Gastroesophageal sphincter (tissue), 4 donors: ENCODE data around the gene ECT2L. TPM values are rescaled to one million over a fixed set of nuclear protein-coding genes. Genes with fewer than 3 reads are reported as not detected.

ENCODE experiments used
- ATAC-seq: fragments of 150-250 bp; one replicate; pipeline ENCODE4 v1.9.1; 2016; ENCODE audit warnings: mild to moderate bottlenecking, moderate library complexity
- H3K27ac ChIP-seq, 4 donors: fragments of 200-600 bp; sonication (generic) in 3 of 4; 1 replicate in 3 of 4; 2 replicates in 1 of 4; pipeline ENCODE4 v1.5.1; 2016 to 2019
- H3K27me3 ChIP-seq: fragments of 200-600 bp; sonication (generic); one replicate; pipeline ENCODE4 v1.5.1; 2019
- H3K36me3 ChIP-seq, 2 donors: fragments of 200-600 bp; sonication (generic); one replicate each; pipeline ENCODE4 v1.5.1; 2019; ENCODE audit warnings: control low read depth in 1 of 2
- H3K4me1 ChIP-seq, 3 donors: fragments of 200-600 bp; sonication (generic); 1 replicate in 2 of 3; 2 replicates in 1 of 3; pipeline ENCODE4 v1.5.1; 2016 to 2019; ENCODE audit warnings: control low read depth in 2 of 3
- H3K4me3 ChIP-seq, 2 donors: fragments of 200-600 bp; sonication (generic); one replicate each; pipeline ENCODE4 v1.5.1; 2019; ENCODE audit warnings: mild to moderate bottlenecking in 1 of 2, moderate library complexity in 1 of 2
- H3K9me3 ChIP-seq, 3 donors: fragments of 200-600 bp; sonication (generic); one replicate each; pipeline ENCODE4 v1.5.1; 2017 to 2019; ENCODE audit warnings: control low read depth in 2 of 3
- CTCF ChIP-seq, 4 experiments: fragments of 200-600 bp in 2 of 4; fragments of 450-650 bp in 2 of 4; sonication (generic) in 1 of 4; IDR thresholded peaks; one replicate each; pipeline ENCODE4 v1.5.1; 2017 to 2019; ENCODE audit warnings: antibody characterized with exemption in 4 of 4, mild to moderate bottlenecking in 2 of 4, moderate library complexity in 2 of 4
- EP300 ChIP-seq: sonication (generic); formaldehyde crosslinking; IDR thresholded peaks from one replicate; pipeline ENCODE4 v1.6.1; 2017; ENCODE audit warnings: antibody characterized with exemption, mild to moderate bottlenecking
- POLR2A ChIP-seq, 2 donors: fragments of 450-650 bp; IDR thresholded peaks; one replicate each; pipeline ENCODE4 v1.6.1; 2017; ENCODE audit warnings: antibody characterized with exemption in 2 of 2, mild to moderate bottlenecking in 2 of 2, moderate library complexity in 1 of 2
- POLR2AphosphoS5 ChIP-seq: sonication (generic); formaldehyde crosslinking; IDR thresholded peaks from one replicate; pipeline ENCODE4 v1.6.1; 2017; ENCODE audit warnings: antibody characterized with exemption
- WGBS, 2 donors: methylation state at CpG; one replicate each; pipeline ENCODE4 v1.1.5; 2018; ENCODE audit warnings: low coverage in 1 of 2; 5-methylcytosine and 5-hydroxymethylcytosine counted together
- total RNA-seq, 4 donors: library from RNA; depleted of rRNA; stranded (reverse); fragments of >200 nt; gene quantifications; one replicate each; pipeline ENCODE4 v1.1.0, GENCODE V29; 2016

The ECT2L gene
- total RNA-seq, 4 donors from 2014 or later: 0.27 TPM; not detected in 3

GRCh38 chr6:138818496-138819194, 22.8 kb downstream of the ECT2L start:
- no peak for ATAC-seq
- no peaks in the 10 kb centered on the region for H3K27me3 ChIP-seq
- WGBS, 2 donors: 76 to 87% methylated on average over 3 to 10 of the region's 10 CpGs
- H3K9me3 ChIP-seq: no peaks in the 10 kb centered on the region
- H3K36me3 ChIP-seq: no peaks in the 10 kb centered on the region
- no peaks in the 10 kb centered on the region for H3K4me1 ChIP-seq
- H3K4me3 ChIP-seq: no peak overlapping the region
- H3K27ac ChIP-seq: no peak overlapping the region
- TF ChIP-seq POLR2AphosphoS5 (no peak), CTCF (IDR thresholded peaks at IDR 0.05) (no peak), EP300 (no peak), POLR2A (IDR thresholded peaks at IDR 0.05) (no peak)

- Histone ChIP-seq H3K27ac (no peak overlapping the region), H3K4me1 (no peaks in the 10 kb centered on the region), H3K4me3 (no peak overlapping the region), H3K9me3 (no peaks in the 10 kb centered on the region), H3K36me3 (no peaks in the 10 kb centered on the region), H3K27me3 (no peaks in the 10 kb centered on the region)
- WGBS, 2 donors: 83 to 98% methylated on average over 1 to 4 of the region's 4 CpGs
- ATAC-seq: no peak
- TF ChIP-seq EP300 (no peak), CTCF (IDR thresholded peaks at IDR 0.05) (no peak), POLR2AphosphoS5 (no peak), POLR2A (IDR thresholded peaks at IDR 0.05) (no peak)
These were observed 25.6 kb downstream of the ECT2L start for GRCh38 chr6:138821519-138821918.

GRCh38 chr6:138824482-138825144, 28.7 kb downstream of the ECT2L start:
- Histone ChIP-seq H3K27me3 (no peaks in the 10 kb centered on the region), H3K27ac (no peak overlapping the region), H3K4me1 (no peaks in the 10 kb centered on the region), H3K4me3 (no peak overlapping the region), H3K36me3 (no peaks in the 10 kb centered on the region), H3K9me3 (no peaks in the 10 kb centered on the region)
- 93 to 94% methylated on average over 6 to 11 of the region's 11 CpGs for WGBS, 2 donors
- no peak for ATAC-seq
- TF ChIP-seq EP300 (no peak), CTCF (IDR thresholded peaks at IDR 0.05) (no peak), POLR2AphosphoS5 (no peak), POLR2A (IDR thresholded peaks at IDR 0.05) (no peak)

DNA sequence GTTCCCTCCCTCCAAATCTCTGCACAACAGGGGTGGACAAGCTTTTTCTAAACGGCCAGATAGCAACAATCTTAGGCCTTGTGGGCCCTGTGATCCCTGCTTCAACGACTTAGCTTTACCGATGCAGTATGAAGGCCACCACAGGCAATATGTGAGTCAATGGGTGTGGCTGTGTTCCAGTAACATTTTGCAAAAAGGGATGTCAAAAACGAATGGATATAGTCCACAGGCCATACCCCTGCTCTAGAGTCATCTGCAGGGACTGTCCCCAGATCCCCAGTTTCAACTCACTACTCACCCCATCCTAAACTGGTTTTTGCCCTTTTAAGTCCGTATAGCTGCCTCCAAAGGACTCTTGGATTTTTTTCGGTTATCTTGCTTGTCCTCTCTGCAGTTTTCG, 34.4 kb downstream of the ECT2L start:
- WGBS, 2 donors: 80 to 97% methylated on average over 5 to 7 of the region's 7 CpGs
- TF ChIP-seq POLR2AphosphoS5: no peak
- TF ChIP-seq EP300: no peak
- TF ChIP-seq CTCF (IDR thresholded peaks at IDR 0.05): no peak
- no peak for TF ChIP-seq POLR2A (IDR thresholded peaks at IDR 0.05)
- Histone ChIP-seq H3K4me1 (peaks cover 0 to 19% (median 5%) of the 10 kb centered on the region in 3 donors), H3K27me3 (no peaks in the 10 kb centered on the region), H3K36me3 (no peaks in the 10 kb centered on the region), H3K9me3 (no peaks in the 10 kb centered on the region), H3K27ac (no peak overlapping the region), H3K4me3 (no peak overlapping the region)
- ATAC-seq: no peak

- no peak overlapping the region for H3K27ac ChIP-seq
- TF ChIP-seq CTCF (IDR thresholded peaks at IDR 0.05) (no peak), POLR2AphosphoS5 (no peak), EP300 (no peak), POLR2A (IDR thresholded peaks at IDR 0.05) (no peak)
- 86% methylated on average over 2 of the region's 2 CpGs for WGBS, 2 donors
These were observed 36.3 kb downstream of the ECT2L start for GRCh38 chr6:138832182-138832581.

More at GRCh38 chr6:138832182-138832581, 36.3 kb downstream of the ECT2L start:
- H3K4me3 ChIP-seq: no peak overlapping the region
- H3K27me3 ChIP-seq: no peaks in the 10 kb centered on the region
- H3K36me3 ChIP-seq: no peaks in the 10 kb centered on the region
- H3K4me1 ChIP-seq: peaks cover 0 to 23% (median 5%) of the 10 kb centered on the region in 3 donors
- H3K9me3 ChIP-seq: no peaks in the 10 kb centered on the region
- ATAC-seq: no peak
